ENCODE measurements around the gene IKZF3.
"Not testable (repeated sequence)": the region's sequence is repeated elsewhere in the genome, so short reads cannot be mapped to it uniquely, and the experiment has no call there.

IKZF3 gene

DNA sequence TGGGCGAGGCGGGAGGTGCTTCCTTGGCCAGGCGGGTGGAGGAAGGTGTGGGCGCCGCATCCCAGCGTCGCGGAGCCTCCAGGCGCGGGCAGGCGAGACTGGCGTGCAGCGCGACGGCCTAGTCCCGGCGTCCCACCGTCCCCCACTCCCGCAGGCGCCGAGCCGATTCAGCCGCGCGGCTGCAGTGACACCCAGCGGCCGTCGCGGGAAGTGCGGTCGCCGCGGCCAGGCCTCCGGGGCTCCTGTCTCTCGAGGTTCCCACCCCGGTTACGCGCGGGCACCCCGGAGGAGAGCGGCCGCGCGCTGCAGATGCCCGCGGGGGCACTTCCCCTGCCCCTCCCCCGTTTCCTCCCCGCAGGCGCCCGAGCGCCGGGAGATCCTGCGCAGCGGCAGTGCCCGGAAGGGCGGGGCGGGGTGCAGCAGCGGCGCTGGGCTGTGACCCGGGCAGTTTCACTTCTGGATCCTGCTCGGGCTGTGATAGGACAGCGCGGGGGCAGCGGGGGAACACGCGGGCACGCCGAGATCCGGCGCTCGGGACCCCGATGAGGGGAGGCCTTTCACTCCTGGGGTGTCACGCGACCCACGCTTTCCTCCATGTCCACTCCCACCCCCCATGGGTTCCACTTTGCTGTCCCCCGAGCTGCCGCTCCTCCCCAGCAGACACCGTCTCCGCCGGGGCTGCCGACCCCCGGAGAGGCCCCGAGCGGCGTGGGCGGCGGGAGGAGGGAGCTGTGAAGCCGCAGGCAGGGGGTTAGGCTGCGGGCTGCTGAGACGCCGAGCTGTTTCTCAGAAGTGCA lies 109.8 kb downstream of the IKZF3 start:
- peak; percentile 90 to 99 (median 96) for DNase-seq

DNA sequence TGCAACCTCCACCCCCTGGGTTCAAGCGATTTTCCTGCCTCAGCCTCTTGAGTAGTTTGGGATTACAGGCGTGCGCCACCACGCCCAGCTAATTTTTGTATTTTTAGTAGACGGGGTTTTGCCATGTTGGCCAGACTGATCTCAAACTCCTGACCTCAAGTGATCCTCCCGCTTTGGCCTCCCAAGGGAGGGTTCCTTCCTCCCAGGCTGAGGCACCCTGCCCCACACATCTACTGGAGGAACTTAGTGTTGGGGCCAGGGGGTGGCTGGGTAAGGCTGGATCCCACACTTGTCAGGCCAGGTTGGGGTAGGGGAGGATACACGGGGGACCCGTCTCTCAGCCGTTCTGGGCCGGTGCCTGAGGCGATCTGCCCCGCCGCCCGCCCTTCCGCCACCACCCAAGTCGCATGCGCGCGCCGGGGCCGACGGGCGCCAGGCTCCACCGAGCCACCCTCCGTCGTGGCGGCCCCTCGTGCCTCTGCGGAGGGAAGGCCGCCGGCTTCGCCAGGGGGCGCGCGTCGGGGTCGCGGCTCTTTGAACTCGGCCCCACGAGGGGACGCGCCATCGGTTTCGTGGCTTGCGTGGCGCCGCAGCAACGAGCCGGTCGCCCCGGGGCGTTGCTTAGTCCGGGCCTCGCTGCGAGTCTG lies 110.5 kb downstream of the IKZF3 start:
- peak in 2 of 6 experiments; percentile 73 to 75 for DNase-seq

DNA sequence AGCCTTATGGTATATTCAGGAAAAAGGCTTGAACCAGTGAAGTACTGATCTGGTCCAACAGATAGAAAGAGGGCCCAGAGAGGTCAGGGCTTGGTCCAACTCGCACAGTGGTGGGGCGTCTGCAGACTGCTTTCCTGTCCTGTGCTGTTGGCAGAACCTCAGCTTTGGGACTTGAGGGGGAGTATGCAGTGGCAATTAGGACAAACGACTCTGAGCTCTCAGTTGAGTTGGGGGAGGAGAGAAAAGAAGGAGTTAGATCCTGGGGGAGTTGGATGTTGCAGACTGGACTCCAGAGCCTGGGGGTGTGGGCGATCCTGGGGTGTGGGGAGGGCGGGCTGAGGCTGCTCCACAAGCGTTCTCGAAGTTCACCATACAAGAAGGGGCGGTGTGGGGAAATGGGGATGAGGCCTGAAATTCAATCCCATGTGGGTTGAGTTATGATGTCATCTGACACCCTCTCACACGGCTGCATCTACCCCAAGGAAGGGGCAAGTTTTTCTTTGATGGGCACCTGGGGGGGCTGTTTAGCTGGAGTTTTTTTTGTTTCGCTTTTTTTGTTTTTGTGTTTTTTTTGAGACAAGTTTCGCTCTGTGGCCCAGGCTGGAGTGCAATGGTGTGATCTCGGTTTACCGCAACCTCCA lies 111.8 kb downstream of the IKZF3 start:
- DNase-seq = no peak

DNA sequence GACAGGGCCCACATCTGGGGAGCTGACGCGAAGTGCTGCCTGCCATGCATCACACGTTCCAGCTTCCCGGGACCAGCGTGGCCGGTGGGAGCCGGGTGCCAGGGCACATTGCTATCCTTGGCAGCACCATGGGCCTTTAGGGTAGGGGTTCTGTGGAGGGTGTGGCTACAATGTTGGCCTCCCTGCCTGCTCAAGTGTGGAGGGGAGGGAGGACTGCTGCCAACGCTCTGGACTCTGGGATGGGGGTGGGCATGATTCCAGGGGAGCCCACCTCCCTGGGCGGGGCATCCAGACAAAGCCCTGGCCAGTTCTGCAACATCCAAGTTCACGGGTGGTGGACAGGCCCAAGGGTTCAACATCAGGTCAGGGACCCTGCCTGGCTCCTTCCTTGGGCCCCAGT lies 112.5 kb downstream of the IKZF3 start:
- no peak for DNase-seq

DNA sequence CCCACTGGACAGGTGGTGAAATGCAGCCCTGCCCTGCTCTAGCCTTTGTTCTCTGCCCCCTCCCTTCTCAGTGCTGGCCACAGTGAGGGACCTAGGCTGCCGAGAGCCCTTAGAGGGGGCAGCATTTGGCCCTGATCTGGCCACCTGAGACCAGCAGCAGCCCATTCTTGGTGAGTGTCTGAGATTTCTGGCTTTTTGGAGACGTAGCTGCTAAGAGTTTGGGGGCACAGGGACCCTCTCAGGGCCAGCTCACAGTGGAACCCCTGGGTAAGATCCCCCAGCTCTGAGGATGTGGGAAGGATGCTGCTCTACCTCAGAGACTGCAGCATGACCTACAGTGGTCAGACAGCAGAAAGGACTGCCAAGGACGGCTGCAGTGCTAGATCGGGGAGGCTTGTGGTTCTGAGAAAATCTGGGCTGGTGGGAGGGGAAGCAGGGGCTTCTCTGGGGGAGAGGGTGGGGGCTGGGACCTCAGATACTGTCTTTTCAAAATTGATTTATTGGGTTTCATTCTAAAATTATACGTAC lies 113.0 kb downstream of the IKZF3 start:
- no peak for DNase-seq

DNA sequence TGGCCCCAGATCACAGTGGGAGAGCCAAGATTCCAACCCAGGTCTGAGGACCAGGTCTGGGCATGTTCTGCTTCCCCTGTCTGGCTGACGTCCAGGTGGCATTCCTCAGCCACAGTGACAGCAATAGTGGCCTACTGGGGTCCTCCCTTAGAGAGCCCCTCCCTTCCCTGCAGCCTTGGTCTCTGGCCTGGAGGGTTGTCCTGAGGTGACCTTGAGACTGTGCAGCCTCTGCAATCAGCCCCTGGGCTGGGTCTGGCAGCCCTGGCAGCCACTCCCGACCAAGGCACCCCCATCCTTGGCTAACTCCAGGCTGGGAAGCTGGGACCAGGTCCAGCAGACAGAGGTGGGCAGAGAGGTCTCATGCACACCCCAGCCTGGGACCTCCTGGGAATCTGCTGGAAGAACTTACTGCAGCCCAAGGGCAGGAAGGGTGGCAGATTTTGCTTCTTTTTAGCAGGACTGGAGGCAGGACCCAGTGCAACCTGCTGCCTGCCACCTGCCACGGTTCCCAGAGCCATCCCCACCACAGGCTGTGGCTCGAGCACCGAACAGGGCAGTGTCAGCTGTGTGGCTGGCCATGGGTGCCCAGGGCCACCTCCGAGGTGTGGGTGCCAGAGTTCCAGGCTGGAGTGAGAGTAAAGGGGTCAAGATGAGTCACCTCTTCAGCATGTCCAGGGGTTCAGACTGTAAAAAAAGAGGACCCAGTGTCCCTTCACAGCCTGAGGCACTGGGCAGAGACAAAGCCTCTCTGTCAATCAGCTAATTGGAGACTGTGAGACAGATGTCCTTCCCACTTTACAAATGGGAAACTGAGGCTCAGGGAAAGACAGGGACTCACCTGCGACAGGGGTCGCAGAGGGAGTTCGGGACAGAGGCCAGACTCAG lies 113.7 kb downstream of the IKZF3 start:
- no peak for DNase-seq

DNA sequence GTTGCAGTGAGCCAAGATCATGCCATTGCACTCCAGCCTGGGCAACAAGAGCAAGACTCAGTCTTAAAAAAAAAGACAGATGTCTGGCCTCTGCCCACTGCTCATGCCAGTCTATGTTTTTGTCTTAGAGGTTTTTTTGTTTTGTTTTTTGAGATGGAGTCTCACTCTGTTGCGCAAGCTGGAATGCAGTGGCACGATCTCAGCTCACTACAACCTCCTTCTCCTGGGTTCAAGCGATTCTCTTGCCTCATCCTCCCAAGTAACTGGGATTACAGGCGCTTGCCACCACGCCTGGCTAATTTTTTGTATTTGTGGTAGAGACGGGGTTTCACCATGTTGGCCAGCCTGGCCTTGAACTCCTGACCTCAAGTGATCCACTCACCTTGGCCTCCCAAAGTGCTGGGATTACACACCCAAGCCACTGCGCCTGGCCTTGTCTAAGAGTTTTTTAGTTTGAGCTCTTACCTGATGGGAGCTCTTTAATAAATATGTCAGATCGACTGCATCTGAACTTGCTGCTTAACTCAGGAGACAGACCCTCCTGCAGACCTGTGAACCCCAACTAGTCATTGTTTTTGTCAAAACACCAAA lies 115.6 kb downstream of the IKZF3 start:
- not testable (repeated sequence) for DNase-seq

DNA sequence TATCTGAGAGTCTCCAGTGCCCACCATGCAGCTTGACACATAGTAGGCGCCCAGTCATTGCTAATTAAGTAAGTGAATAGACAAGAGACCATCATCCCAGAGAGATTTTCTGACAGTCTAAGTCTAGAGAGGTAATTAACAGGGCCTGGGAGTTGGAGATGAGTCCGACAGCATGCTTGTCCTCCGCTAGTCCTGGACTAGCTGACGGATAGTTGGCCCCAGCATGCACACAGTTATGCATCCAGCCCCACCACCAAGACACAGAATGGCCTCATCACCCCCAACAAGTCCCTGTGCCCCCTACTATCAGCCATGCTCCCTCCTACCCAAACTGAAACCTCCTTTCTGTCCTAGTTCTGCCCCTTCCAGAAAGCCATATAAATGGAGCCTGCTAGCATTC lies 116.4 kb downstream of the IKZF3 start:
- DNase-seq = no peak

DNA sequence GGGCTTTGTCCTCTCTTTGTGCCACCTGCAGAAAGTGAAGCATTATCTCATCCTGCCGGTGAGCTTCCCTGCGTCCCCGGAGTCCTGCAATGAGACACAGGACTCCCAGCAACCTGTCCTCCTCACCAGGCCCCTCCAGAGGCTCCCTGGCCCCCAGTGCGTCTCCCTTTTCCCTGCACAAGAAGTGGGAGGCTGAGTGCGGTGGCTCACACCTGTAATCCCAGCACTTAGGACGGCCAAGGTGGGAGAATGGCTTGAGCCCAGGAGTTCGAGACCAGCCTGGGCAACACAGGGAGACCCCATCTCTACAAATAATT lies 118.0 kb downstream of the IKZF3 start:
- DNase-seq = no peak

DNA sequence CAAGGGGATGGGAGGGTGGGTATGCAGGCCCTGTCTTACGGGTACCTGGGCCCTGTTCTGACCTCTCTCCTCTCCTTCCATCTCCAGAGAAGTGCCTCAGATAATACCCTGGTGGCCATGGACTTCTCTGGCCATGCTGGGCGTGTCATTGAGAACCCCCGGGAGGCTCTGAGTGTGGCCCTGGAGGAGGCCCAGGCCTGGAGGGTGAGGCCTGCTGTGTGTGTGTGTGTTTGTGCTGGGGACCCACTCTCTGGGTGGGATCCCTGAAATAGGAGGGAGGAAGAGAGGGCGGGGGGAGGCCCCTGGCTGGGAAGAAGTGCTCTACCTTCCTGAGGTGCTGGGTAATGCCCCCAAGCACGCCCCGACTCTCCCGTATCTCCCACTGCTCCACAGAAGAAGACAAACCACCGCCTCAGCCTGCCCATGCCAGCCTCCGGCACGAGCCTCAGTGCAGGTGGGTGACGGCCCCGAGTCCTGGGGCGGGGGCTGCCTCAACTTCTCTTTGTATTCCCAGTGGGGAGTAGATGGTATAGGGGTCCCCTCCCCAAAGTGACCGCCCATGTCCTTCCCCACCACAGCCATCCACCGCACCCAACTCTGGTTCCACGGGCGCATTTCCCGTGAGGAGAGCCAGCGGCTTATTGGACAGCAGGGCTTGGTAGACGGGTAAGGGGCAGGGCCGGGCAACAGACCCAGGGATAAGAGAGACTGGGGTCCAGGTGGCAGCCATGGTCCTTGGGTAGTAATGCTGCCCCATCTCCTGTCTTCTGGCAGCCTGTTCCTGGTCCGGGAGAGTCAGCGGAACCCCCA lies 118.6 kb downstream of the IKZF3 start:
- DNase-seq = no peak

DNA sequence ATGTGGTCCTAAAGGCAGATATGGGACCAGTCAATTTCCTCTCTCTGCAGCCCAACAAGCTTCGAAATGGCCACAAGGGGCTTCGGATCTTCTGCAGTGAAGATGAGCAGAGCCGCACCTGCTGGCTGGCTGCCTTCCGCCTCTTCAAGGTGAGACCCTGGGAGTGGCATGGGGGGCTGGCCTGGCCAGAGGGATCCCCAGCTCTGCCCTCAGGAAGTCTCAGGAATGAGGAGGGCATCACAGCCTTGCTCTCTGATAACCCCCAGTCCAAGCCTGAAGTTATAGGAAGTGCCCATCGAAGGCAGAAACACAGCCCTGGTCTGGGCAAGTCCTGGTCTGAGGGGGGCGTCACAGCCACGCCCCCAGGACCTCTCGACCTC lies 119.3 kb downstream of the IKZF3 start:
- no peak for DNase-seq

DNA sequence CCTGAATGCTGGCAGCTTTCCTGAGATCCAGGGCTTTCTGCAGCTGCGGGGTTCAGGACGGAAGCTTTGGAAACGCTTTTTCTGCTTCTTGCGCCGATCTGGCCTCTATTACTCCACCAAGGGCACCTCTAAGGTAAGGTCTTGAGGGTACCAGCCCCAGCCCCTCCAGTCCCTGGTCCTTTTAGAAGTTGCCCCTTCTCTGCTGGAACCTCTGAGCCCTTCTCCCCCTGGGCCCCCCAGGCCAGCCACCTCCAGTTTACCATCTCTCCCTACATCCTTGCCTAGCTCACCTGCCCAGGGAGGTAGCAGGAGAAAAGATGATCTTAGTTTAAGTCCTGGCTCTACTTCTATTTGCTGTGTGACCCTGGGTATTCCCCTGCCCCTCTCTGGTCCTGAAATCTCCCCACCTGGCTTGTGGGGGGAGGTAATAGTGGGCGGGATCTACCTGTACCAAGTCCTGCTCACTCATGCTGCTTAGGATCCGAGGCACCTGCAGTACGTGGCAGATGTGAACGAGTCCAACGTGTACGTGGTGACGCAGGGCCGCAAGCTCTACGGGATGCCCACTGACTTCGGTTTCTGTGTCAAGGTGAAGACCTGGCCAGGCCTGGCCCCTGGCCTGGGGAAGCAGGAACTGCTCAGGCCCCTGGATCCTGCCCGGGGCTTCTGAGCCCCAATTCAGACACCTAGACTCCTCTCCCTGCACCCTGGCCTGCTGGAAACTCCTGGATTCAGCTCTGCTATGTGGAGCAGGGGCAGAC lies 119.9 kb downstream of the IKZF3 start:
- DNase-seq = no peak

DNA sequence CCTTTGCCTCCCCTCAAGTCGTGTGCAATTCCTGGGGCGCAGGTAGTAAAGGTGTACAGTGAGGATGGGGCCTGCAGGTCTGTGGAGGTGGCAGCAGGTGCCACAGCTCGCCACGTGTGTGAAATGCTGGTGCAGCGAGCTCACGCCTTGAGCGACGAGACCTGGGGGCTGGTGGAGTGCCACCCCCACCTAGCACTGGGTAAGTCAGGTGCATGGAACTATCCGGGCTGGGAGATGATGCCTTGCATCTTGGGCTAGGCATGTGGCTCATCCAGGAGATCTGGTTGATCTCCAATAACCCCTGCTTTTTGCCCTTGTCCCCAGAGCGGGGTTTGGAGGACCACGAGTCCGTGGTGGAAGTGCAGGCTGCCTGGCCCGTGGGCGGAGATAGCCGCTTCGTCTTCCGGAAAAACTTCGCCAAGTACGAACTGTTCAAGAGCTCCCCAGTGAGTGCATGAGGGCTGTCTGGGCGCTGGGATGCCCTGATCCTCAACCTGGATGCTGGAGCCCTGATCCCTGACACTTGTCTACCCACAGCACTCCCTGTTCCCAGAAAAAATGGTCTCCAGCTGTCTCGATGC lies 121.2 kb downstream of the IKZF3 start:
- no peak for DNase-seq

DNA sequence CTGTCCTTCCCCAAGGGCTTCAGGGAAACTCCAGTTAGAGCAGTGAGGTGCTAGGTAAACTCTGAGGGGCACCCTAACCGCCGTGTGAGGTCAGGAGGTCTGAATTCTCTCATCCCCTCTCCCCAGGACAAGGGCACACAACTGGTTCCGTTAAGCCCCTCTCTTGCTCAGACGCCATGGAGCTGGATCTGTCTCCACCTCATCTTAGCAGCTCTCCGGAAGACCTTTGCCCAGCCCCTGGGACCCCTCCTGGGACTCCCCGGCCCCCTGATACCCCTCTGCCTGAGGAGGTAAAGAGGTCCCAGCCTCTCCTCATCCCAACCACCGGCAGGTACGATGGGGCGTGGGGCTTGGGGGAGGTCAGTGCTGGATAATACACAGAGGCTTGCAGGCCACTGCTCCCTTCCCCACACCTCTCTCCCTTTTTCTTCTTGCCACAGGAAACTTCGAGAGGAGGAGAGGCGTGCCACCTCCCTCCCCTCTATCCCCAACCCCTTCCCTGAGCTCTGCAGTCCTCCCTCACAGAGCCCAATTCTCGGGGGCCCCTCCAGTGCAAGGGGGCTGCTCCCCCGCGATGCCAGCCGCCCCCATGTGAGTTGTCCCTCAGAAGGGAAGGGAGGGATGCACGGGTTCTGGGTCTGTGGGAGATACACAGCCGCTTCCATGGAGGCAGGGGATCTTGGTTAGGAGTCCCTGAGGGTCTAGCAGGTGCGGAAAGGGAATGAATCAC lies 121.8 kb downstream of the IKZF3 start:
- no peak for DNase-seq

DNA sequence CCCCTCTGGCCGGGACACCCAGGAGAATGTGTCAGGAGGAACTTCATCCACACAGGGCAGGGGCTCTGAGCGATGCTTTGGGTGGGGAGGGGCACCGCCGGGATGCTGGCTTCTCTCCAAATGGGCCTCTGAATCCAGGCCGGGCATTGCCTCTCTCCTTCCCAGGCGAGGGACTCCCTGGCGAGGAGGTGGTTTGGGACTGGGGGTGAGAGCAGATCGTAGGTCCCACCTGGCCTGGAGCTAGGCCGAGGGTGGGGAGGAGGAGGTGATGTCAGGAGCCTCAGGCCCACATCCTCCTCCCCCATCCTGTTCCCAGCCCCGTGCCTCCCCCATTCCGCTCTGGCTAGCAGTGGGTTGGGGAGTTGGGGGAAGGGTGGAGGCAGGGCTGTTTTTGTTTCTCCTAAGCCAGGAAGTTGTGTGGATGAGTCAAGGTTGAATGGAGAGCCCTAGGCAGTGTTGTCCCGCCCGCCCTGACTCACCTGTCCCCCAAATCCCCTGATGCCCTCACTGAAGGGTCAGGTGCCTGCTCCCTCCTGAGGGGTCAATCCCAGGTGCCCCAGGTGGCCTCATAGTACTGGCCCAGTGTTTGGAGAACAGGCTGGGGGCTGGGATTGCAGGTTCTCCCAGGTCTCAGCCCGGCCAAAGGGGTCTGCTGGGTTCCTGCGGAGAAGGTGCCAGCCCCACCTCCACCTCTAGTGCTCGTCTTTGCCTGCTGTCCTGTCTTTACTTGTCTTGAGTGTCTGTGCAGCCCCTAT lies 123.6 kb downstream of the IKZF3 start:
- no peak for DNase-seq

DNA sequence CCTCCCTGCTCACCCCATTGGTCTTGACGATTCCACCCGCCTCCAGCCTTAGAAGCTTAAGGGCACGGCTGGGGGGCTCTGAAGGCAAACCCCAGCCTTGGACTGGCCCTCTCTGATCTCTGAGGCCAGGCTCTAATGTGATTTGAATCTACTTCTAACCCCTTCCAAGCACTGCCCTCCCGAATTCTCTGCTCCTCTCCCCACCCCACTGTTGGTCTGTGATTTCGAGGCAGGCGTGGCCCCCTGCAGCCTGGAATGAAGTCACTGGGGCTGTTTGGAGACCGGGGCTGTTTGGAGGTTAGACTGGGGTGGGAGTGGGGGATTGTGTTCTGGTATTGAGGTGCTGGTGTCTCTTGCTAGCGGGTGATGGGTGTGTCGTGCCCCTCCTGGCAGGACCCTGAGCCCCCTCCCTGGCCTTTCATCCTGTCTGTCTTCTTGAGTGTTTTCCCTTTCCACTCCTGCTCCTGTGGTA lies 124.2 kb downstream of the IKZF3 start:
- no peak for DNase-seq

DNA sequence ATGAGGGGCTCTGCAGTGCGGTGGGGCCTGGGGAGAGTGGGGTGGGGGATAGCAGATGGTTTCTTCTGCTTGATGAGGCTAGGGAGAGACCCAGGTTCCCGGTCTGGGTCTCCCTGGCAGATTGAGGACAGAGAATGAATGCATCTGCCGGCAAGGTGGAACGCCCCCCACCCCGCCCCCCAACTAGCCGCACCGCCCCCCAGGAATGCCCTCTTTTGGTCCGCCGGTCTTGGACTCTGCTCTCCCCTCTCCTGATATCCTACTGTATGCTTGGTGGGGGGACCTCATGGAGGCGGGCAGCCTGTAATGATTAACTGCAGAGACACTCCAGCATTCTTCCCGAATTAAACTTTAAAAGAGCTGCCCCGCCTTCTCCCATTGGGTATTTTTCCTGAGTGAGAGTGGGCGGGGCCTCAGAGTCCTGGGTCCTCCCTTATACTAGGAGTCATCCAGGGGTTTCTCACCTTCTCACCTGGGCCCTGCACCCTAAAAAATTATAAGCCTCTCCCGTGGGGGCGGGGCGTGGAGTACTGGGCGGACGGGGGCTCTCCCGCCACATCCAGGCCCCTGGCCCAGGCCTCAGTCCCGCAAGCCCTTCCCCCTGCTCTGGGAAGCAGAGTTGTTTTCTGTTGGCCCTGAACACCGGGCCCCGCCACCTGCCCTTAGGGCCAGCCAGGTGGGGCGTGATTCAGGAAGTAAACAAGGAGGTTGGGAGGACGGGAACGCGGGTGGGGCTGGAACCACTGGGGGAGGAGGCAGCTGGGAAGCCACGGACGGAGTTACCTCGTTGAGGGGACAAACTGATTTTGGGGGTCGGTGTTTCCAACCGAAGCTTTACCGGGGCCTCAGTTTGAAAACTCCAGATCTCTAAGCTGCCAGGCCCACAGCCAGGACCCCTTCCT lies 124.9 kb downstream of the IKZF3 start:
- no peak for DNase-seq

DNA sequence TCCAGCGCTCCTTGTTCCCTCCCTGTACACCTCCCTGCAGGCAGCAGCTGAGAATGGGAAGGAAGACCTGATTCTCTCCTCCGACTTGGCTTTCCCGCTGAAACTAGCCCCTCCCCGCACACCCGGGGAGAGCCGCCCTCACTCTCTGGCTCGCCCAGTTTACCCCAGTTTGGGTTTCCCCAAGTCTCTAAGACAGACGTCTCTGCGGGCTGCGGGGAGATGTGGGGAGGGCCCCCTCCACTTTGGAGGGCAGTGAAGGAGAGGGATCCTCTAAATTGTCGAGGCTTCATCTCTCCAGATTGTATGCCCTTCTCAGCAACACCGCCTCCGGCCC lies 125.6 kb downstream of the IKZF3 start:
- DNase-seq = peak in 5 of 6 experiments; percentile 19 to 56 (median 51)
